IgD-negative memory B cell (primary cell): ENCODE data around the gene HTRA3. TPM values are rescaled to one million over a fixed set of nuclear protein-coding genes. Genes with fewer than 3 reads are reported as not detected.

Source experiments
- H3K27ac Mint-ChIP-seq, 3 donors: one replicate each; pipeline ENCODE4 v1.8.0; 2020 to 2022; ENCODE audit warnings: mild to moderate bottlenecking in 3 of 3, mixed read lengths in 3 of 3, moderate library complexity in 1 of 3
- H3K27me3 Mint-ChIP-seq: one replicate; pipeline ENCODE4 v1.8.0; 2021; ENCODE audit warnings: mixed read lengths
- H3K36me3 Mint-ChIP-seq: one replicate; pipeline ENCODE4 v1.8.0; 2020; ENCODE audit warnings: mild to moderate bottlenecking, mixed read lengths
- H3K4me1 Mint-ChIP-seq, 3 donors: one replicate each; pipeline ENCODE4 v1.8.0; 2020 to 2022; ENCODE audit warnings: mixed read lengths in 3 of 3, mild to moderate bottlenecking in 1 of 3
- H3K4me3 Mint-ChIP-seq, 4 donors: one replicate each; pipeline ENCODE4 v1.8.0; 2020 to 2022; ENCODE audit warnings: mild to moderate bottlenecking in 4 of 4, mixed read lengths in 4 of 4, moderate library complexity in 3 of 4
- H3K9me3 Mint-ChIP-seq, 3 donors: one replicate each; pipeline ENCODE4 v1.8.0; 2020 to 2021; ENCODE audit warnings: mixed read lengths in 3 of 3, mild to moderate bottlenecking in 1 of 3
- polyA plus RNA-seq: library from polyadenylated mRNA; unstranded; fragments of 300-500 nt; fragmentation: Illumina TruSeq; gene quantifications from one replicate; pipeline ENCODE4 v1.2.3, GENCODE V29; 2021

HTRA3 gene
- polyA plus RNA-seq, 1 donor from 2014 or later = not detected

- Mint-ChIP-seq H3K4me3 (no peak overlapping the region), H3K27ac (peak overlapping the region in 2 of 3 donors; percentile 33 to 35), H3K36me3 (peaks cover 2% of the 10 kb centered on the region)
Observed at GRCh38 chr4:8239226-8239625, 30.3 kb upstream of the HTRA3 start.

GRCh38 chr4:8239661-8240060, 29.9 kb upstream of the HTRA3 start:
- Mint-ChIP-seq H3K27ac (peak overlapping the region in 2 of 3 donors; percentile 33 to 35), H3K4me3 (no peak overlapping the region), H3K27me3 (no peaks in the 10 kb centered on the region), H3K4me1 (peaks cover 9 to 15% (median 10%) of the 10 kb centered on the region in 3 donors), H3K9me3 (no peaks in the 10 kb centered on the region), H3K36me3 (peaks cover under 1% of the 10 kb centered on the region)

More at GRCh38 chr4:8239226-8239625, 30.3 kb upstream of the HTRA3 start:
- H3K27me3 Mint-ChIP-seq = no peaks in the 10 kb centered on the region
- no peaks in the 10 kb centered on the region for H3K9me3 Mint-ChIP-seq
- peaks cover 9 to 16% (median 10%) of the 10 kb centered on the region in 3 donors for H3K4me1 Mint-ChIP-seq

- peaks cover 9 to 11% (median 10%) of the 10 kb centered on the region in 3 donors for H3K4me1 Mint-ChIP-seq
- no peaks in the 10 kb centered on the region for H3K27me3 Mint-ChIP-seq
- H3K27ac Mint-ChIP-seq = peak overlapping the region in 1 of 3 donors; percentile 46
- H3K4me3 Mint-ChIP-seq = no peak overlapping the region
- no peaks in the 10 kb centered on the region for H3K9me3 Mint-ChIP-seq
- H3K36me3 Mint-ChIP-seq = no peaks in the 10 kb centered on the region
Observed at GRCh38 chr4:8240211-8241041, 29.1 kb upstream of the HTRA3 start.

GRCh38 chr4:8241211-8241779, 28.3 kb upstream of the HTRA3 start:
- H3K4me1 Mint-ChIP-seq = peaks cover 9 to 11% (median 10%) of the 10 kb centered on the region in 3 donors
- H3K27ac Mint-ChIP-seq = no peak overlapping the region
- no peak overlapping the region for H3K4me3 Mint-ChIP-seq
- no peaks in the 10 kb centered on the region for H3K27me3 Mint-ChIP-seq
- H3K9me3 Mint-ChIP-seq = no peaks in the 10 kb centered on the region
- H3K36me3 Mint-ChIP-seq = no peaks in the 10 kb centered on the region

- Mint-ChIP-seq H3K4me3 (no peak overlapping the region), H3K36me3 (no peaks in the 10 kb centered on the region), H3K27me3 (no peaks in the 10 kb centered on the region), H3K27ac (peak overlapping the region; percentile 42 to 88 (median 85)), H3K9me3 (no peaks in the 10 kb centered on the region), H3K4me1 (peaks cover 9 to 11% (median 10%) of the 10 kb centered on the region in 3 donors)
Observed at GRCh38 chr4:8241895-8242696, 27.5 kb upstream of the HTRA3 start.

GRCh38 chr4:8242782-8243560, 26.6 kb upstream of the HTRA3 start:
- H3K9me3 Mint-ChIP-seq = no peaks in the 10 kb centered on the region
- no peaks in the 10 kb centered on the region for H3K36me3 Mint-ChIP-seq
- H3K4me3 Mint-ChIP-seq = no peak overlapping the region
- peaks cover 6 to 8% (median 7%) of the 10 kb centered on the region in 3 donors for H3K4me1 Mint-ChIP-seq
- peak overlapping the region in 2 of 3 donors; percentile 31 to 85 for H3K27ac Mint-ChIP-seq
- H3K27me3 Mint-ChIP-seq = no peaks in the 10 kb centered on the region

GRCh38 chr4:8244001-8244757, 25.4 kb upstream of the HTRA3 start:
- Mint-ChIP-seq H3K27me3 (no peaks in the 10 kb centered on the region), H3K4me3 (no peak overlapping the region), H3K36me3 (no peaks in the 10 kb centered on the region), H3K27ac (peak overlapping the region in 1 of 3 donors; percentile 31), H3K4me1 (peaks cover 4 to 5% (median 4%) of the 10 kb centered on the region in 3 donors), H3K9me3 (no peaks in the 10 kb centered on the region)

- peaks cover 2 to 5% (median 4%) of the 10 kb centered on the region in 3 donors for H3K4me1 Mint-ChIP-seq
- no peaks in the 10 kb centered on the region for H3K9me3 Mint-ChIP-seq
Observed at GRCh38 chr4:8244931-8245460, 24.6 kb upstream of the HTRA3 start.

GRCh38 chr4:8245884-8246833, 23.4 kb upstream of the HTRA3 start:
- H3K4me3 Mint-ChIP-seq = peak overlapping the region in 1 of 4 donors; percentile 5
- peaks cover 2 to 5% (median 4%) of the 10 kb centered on the region in 3 donors for H3K4me1 Mint-ChIP-seq
- H3K27me3 Mint-ChIP-seq = no peaks in the 10 kb centered on the region
- H3K9me3 Mint-ChIP-seq = no peaks in the 10 kb centered on the region
- H3K27ac Mint-ChIP-seq = no peak overlapping the region
- H3K36me3 Mint-ChIP-seq = no peaks in the 10 kb centered on the region

More at GRCh38 chr4:8244931-8245460, 24.6 kb upstream of the HTRA3 start:
- Mint-ChIP-seq H3K27ac (no peak overlapping the region), H3K36me3 (no peaks in the 10 kb centered on the region), H3K4me3 (no peak overlapping the region), H3K27me3 (no peaks in the 10 kb centered on the region)

GRCh38 chr4:8247047-8247930, 22.3 kb upstream of the HTRA3 start:
- H3K9me3 Mint-ChIP-seq = no peaks in the 10 kb centered on the region
- no peaks in the 10 kb centered on the region for H3K36me3 Mint-ChIP-seq
- H3K27ac Mint-ChIP-seq = no peak overlapping the region
- peaks cover 0 to 2% (median 0%) of the 10 kb centered on the region in 3 donors for H3K4me1 Mint-ChIP-seq
- no peaks in the 10 kb centered on the region for H3K27me3 Mint-ChIP-seq
- H3K4me3 Mint-ChIP-seq = no peak overlapping the region

- H3K27ac Mint-ChIP-seq = no peak overlapping the region
- H3K4me3 Mint-ChIP-seq = no peak overlapping the region
- no peaks in the 10 kb centered on the region for H3K9me3 Mint-ChIP-seq
- H3K36me3 Mint-ChIP-seq = no peaks in the 10 kb centered on the region
- H3K4me1 Mint-ChIP-seq = no peaks in the 10 kb centered on the region
- no peaks in the 10 kb centered on the region for H3K27me3 Mint-ChIP-seq
Observed at GRCh38 chr4:8248091-8248490, 21.5 kb upstream of the HTRA3 start.

GRCh38 chr4:8250227-8250626, 19.3 kb upstream of the HTRA3 start:
- no peaks in the 10 kb centered on the region for H3K4me1 Mint-ChIP-seq
- no peaks in the 10 kb centered on the region for H3K36me3 Mint-ChIP-seq
- no peak overlapping the region for H3K27ac Mint-ChIP-seq
- H3K9me3 Mint-ChIP-seq = no peaks in the 10 kb centered on the region
- H3K27me3 Mint-ChIP-seq = no peaks in the 10 kb centered on the region
- H3K4me3 Mint-ChIP-seq = no peak overlapping the region
